Esophagus muscularis mucosa (tissue), 4 donors: Measurements from ENCODE around the gene BMI1. TPM values are rescaled to one million over a fixed set of nuclear protein-coding genes. Genes with fewer than 3 reads are reported as not detected.

Source experiments
- DNase-seq: peaks from one replicate; pipeline ENCODE4 v3.0.0-alpha.2; 2017; ENCODE audit errors: extremely low spot score
- H3K27ac ChIP-seq, 4 donors: fragments of 200-600 bp; sonication (generic); replicated peaks in 1 of 4; 1 replicate in 3 of 4; 2 replicates in 1 of 4; pipeline ENCODE4 v1.5.1; 2016 to 2019; ENCODE audit warnings: mild to moderate bottlenecking in 1 of 4
- H3K27me3 ChIP-seq, 4 donors: fragments of 200-600 bp; sonication (generic); one replicate each; pipeline versions ENCODE4 v1.5.1 to v1.6.0; 2016 to 2019
- H3K36me3 ChIP-seq, 4 donors: fragments of 200-600 bp; sonication (generic); one replicate each; pipeline ENCODE4 v1.5.1; 2016 to 2019
- H3K4me1 ChIP-seq, 4 donors: fragments of 200-600 bp; sonication (generic); one replicate each; pipeline ENCODE4 v1.5.1; 2016 to 2019
- H3K4me3 ChIP-seq, 4 donors: fragments of 200-600 bp; sonication (generic); 1 replicate in 2 of 4; 2 replicates in 2 of 4; pipeline ENCODE4 v1.5.1; 2016 to 2019; ENCODE audit warnings: mild to moderate bottlenecking in 4 of 4, moderate library complexity in 1 of 4
- H3K9me3 ChIP-seq, 4 donors: fragments of 200-600 bp; sonication (generic); 1 replicate in 3 of 4; 2 replicates in 1 of 4; pipeline ENCODE4 v1.5.1; 2016 to 2019
- EP300 ChIP-seq: sonication (generic); formaldehyde crosslinking; IDR thresholded peaks from one replicate; pipeline ENCODE4 v1.6.1; 2017; ENCODE audit warnings: antibody characterized with exemption
- POLR2A ChIP-seq: fragments of 450-650 bp; IDR thresholded peaks from one replicate; pipeline ENCODE4 v1.6.1; 2017; ENCODE audit warnings: antibody characterized with exemption, moderate library complexity, mild to moderate bottlenecking, low read depth
- POLR2AphosphoS5 ChIP-seq, 2 donors: sonication (generic); formaldehyde crosslinking; IDR thresholded peaks; one replicate each; pipeline ENCODE4 v1.6.1; 2017; ENCODE audit warnings: antibody characterized with exemption in 2 of 2
- WGBS: methylation state at CpG from one replicate; pipeline ENCODE4 v1.1.5; 2018; 5-methylcytosine and 5-hydroxymethylcytosine counted together
- intact Hi-C: fragments of 100-400 bp; cut with DNase I; formaldehyde crosslinking; loops from one replicate; pipeline ENCODE4 v1.15.1; 2023
- total RNA-seq, 4 donors: library from RNA; depleted of rRNA; stranded (reverse); fragments of >200 nt; gene quantifications; one replicate each; pipeline versions ENCODE4 v1.1.0 to v1.2.1, GENCODE V29; 2016
- TF ChIP-seq, protein P1 (sequence below), 3 experiments: fragments of 200-600 bp in 2 of 3; fragments of 450-650 bp in 1 of 3; sonication (generic) in 2 of 3; IDR thresholded peaks; one replicate each; pipeline ENCODE4 v1.5.1; 2017 to 2019; ENCODE audit warnings: antibody characterized with exemption in 3 of 3, mild to moderate bottlenecking in 2 of 3, moderate library complexity in 1 of 3

The BMI1 gene
- total RNA-seq, 4 donors from 2014 or later, result 74.4 to 106 (median 89.4) TPM

DNA sequence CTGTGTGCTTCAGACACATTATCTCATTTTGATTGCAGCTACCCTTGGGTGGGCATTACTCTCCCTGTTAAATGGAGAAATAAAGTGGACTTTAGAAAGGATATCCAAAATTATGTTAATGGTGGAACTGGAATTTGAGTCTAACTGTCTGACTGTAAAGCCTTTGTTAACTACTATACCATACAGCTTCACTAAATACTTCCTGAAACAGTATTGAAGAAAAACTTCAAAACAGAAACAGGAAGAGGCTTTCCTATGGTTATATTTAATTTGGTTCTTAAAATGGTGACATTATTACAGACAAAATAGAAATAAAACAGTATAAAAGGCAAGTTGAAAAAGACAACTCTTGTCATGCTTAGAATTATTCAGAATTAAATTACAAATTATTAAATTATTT, 49.4 kb downstream of the BMI1 start:
- intact Hi-C loops, result no loop called here

DNA sequence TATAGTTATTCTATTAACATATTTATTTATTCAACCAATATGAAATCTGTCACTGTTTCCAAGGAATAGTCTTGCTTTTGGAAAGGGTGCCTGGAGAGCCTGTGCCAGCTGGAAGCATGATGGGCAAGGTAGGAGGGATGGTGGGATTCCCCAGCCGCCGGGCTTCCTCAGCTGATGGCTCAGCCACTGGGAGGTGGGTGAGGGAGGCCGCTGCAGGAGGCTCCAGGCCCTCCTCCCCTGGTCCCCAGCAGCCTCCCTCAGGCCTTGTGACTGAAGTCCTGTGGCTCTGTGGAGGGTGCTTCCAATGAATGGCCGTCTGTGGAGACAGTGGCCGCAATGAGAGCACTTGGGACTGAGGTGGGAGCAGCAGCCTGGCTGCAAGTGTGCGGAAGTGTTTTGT, 51.4 kb downstream of the BMI1 start:
- DNase-seq, result no peak
- no peak for TF ChIP-seq POLR2A
- TF ChIP-seq POLR2AphosphoS5 (IDR thresholded peaks at IDR 0.05), result no peak
- no peak for TF ChIP-seq EP300
- TF ChIP-seq, protein P1, sequence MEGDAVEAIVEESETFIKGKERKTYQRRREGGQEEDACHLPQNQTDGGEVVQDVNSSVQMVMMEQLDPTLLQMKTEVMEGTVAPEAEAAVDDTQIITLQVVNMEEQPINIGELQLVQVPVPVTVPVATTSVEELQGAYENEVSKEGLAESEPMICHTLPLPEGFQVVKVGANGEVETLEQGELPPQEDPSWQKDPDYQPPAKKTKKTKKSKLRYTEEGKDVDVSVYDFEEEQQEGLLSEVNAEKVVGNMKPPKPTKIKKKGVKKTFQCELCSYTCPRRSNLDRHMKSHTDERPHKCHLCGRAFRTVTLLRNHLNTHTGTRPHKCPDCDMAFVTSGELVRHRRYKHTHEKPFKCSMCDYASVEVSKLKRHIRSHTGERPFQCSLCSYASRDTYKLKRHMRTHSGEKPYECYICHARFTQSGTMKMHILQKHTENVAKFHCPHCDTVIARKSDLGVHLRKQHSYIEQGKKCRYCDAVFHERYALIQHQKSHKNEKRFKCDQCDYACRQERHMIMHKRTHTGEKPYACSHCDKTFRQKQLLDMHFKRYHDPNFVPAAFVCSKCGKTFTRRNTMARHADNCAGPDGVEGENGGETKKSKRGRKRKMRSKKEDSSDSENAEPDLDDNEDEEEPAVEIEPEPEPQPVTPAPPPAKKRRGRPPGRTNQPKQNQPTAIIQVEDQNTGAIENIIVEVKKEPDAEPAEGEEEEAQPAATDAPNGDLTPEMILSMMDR (IDR thresholded peaks at IDR 0.05), result no peak
- Histone ChIP-seq H3K4me1 (no peaks in the 10 kb centered on the region), H3K36me3 (no peaks in the 10 kb centered on the region), H3K9me3 (no peaks in the 10 kb centered on the region), H3K4me3 (no peak overlapping the region), H3K27me3 (peaks cover 0 to 13% (median 0%) of the 10 kb centered on the region in 4 donors), H3K27ac (no peak overlapping the region)
- WGBS, result 80% methylated on average over 6 of the region's 6 CpGs
- intact Hi-C loops, result no loop called here

More for the DNA sequence above, 49.4 kb downstream of the BMI1 start:
- H3K9me3 ChIP-seq, result no peaks in the 10 kb centered on the region
- H3K4me1 ChIP-seq, result no peaks in the 10 kb centered on the region
- TF ChIP-seq, protein P1 (IDR thresholded peaks at IDR 0.05), result no peak
- no peak for TF ChIP-seq POLR2A
- no peak for TF ChIP-seq EP300
- TF ChIP-seq POLR2AphosphoS5 (IDR thresholded peaks at IDR 0.05), result no peak
- peaks cover 0 to 13% (median 0%) of the 10 kb centered on the region in 4 donors for H3K27me3 ChIP-seq
- no peak overlapping the region for H3K4me3 ChIP-seq
- H3K36me3 ChIP-seq, result no peaks in the 10 kb centered on the region
- DNase-seq, result no peak
- no peak overlapping the region for H3K27ac ChIP-seq

DNA sequence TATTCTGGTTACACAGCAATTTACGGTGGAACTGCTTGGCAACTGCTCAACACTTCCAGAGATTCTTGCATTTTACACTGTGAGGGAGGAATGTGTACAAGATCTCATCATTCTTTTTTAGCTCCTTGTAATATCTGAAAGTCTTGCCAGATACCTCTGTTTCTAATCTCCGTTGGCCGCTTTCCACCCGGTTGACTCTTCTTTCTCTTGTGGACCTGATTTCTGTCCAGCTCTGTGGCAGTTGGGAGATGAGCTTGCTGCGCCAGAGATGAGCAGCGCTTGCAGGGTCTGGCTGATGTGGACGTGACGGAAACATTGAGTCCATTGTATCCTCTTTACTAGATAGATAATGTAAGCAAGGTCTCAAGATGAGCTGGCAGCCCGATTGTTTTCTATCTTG, 52.0 kb downstream of the BMI1 start:
- 31% methylated on average over 9 of the region's 9 CpGs for WGBS
- Histone ChIP-seq H3K36me3 (no peaks in the 10 kb centered on the region), H3K27me3 (peaks cover 0 to 13% (median 0%) of the 10 kb centered on the region in 4 donors), H3K4me1 (no peaks in the 10 kb centered on the region), H3K4me3 (no peak overlapping the region), H3K27ac (no peak overlapping the region), H3K9me3 (no peaks in the 10 kb centered on the region)
- intact Hi-C loops, result no loop called here
- TF ChIP-seq POLR2AphosphoS5 (IDR thresholded peaks at IDR 0.05), result no peak
- no peak for TF ChIP-seq EP300
- TF ChIP-seq, protein P1 (IDR thresholded peaks at IDR 0.05), result no peak
- no peak for TF ChIP-seq POLR2A
- no peak for DNase-seq

DNA sequence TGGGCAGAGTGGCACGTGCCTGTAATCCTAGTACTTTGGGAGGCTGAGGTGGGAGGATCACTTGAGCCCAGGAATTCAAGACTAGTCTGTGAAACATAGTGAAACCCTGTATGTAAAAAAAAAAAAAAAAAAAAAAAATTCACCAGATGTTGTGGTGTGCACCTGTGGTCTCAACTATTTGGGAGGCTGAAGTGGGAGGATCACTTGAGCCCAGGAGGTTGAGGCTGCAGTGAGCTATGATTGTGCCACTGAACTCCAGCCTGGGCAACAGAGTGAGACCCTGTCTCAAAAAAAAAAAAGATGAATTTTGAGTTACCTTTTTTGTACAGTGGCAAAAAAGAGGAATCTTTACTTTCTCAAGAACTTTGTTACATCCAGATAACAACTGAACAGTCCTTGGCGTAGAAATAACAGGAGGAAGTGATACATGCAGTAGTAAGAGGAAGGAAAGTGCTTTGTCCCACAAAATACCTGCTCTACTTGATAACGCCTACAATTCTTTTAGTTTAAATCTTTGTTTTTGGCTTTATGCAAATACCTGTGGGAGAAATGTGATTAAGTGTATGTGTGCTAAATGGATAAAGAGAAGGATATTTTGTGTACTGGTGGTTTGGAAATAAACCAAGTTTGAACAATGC, 53.7 kb downstream of the BMI1 start:
- TF ChIP-seq POLR2A, result no peak
- TF ChIP-seq, protein P1 (IDR thresholded peaks at IDR 0.05), result no peak
- no peak for TF ChIP-seq EP300
- TF ChIP-seq POLR2AphosphoS5 (IDR thresholded peaks at IDR 0.05), result no peak
- DNase-seq, result no peak
- no peaks in the 10 kb centered on the region for H3K9me3 ChIP-seq
- H3K36me3 ChIP-seq, result no peaks in the 10 kb centered on the region
- H3K27me3 ChIP-seq, result peaks cover 0 to 12% (median 0%) of the 10 kb centered on the region in 4 donors
- intact Hi-C loops, result no loop called here
- no peaks in the 10 kb centered on the region for H3K4me1 ChIP-seq
- H3K27ac ChIP-seq, result no peak overlapping the region
- no peak overlapping the region for H3K4me3 ChIP-seq
- WGBS, result 79% methylated on average over 3 of the region's 3 CpGs

DNA sequence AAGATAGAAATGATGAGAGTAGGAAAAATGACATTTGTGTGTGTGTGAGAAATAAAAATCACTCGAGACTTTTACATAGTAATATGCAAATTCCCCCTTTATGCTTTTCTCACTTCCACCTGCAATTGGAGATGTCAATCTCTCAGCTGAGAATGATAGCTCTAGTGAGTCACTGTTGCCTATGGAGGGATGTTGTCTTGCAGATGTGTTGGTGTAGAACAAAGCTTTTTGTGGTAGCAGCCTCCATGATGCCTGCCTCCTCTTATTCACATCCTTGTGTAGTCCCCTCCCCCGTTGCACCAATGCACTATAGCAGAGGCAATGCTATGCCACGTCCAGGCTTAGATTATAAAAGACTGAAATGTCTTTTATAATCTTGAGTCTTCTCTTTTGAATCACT, 58.2 kb downstream of the BMI1 start:
- TF ChIP-seq, protein P1 (IDR thresholded peaks at IDR 0.05), result no peak
- TF ChIP-seq POLR2A, result no peak
- TF ChIP-seq EP300, result no peak
- no peak for TF ChIP-seq POLR2AphosphoS5 (IDR thresholded peaks at IDR 0.05)
- no peaks in the 10 kb centered on the region for H3K4me1 ChIP-seq
- H3K36me3 ChIP-seq, result no peaks in the 10 kb centered on the region
- H3K27ac ChIP-seq, result no peak overlapping the region
- no peaks in the 10 kb centered on the region for H3K9me3 ChIP-seq
- H3K4me3 ChIP-seq, result no peak overlapping the region
- no peak for DNase-seq
- 90% methylated on average over 3 of the region's 3 CpGs for WGBS
- H3K27me3 ChIP-seq, result peaks cover 0 to 3% (median 0%) of the 10 kb centered on the region in 4 donors
- intact Hi-C loops, result no loop called here
